ENCODE measurements around the gene TPGS1. TPM values are rescaled to one million over a fixed set of nuclear protein-coding genes. Genes with fewer than 3 reads are reported as not detected.

TPGS1 gene
- total RNA-seq, 1 donor from 2014 or later, result 18.0 TPM

- no peaks in the 10 kb centered on the region for H3K36me3 Mint-ChIP-seq (ENCODE audit: low read depth, unreplicated experiment)
- H3K27me3 Mint-ChIP-seq (ENCODE audit: unreplicated experiment), result peaks cover 1% of the 10 kb centered on the region
- no peaks in the 10 kb centered on the region for H3K9me3 Mint-ChIP-seq (ENCODE audit: unreplicated experiment)
- no peak overlapping the region for H3K27ac Mint-ChIP-seq (ENCODE audit: unreplicated experiment)
- no peak for TF ChIP-seq CTCF (IDR thresholded peaks at IDR 0.05; ENCODE audit: unreplicated experiment)
- H3K4me1 Mint-ChIP-seq (ENCODE audit: unreplicated experiment), result no peaks in the 10 kb centered on the region
- DNase-seq (ENCODE audit: low spot score), result no peak
- H3K4me3 Mint-ChIP-seq (ENCODE audit: unreplicated experiment), result no peak overlapping the region
Observed at GRCh38 chr19:472005-472858, 35.1 kb upstream of the TPGS1 start.

DNA sequence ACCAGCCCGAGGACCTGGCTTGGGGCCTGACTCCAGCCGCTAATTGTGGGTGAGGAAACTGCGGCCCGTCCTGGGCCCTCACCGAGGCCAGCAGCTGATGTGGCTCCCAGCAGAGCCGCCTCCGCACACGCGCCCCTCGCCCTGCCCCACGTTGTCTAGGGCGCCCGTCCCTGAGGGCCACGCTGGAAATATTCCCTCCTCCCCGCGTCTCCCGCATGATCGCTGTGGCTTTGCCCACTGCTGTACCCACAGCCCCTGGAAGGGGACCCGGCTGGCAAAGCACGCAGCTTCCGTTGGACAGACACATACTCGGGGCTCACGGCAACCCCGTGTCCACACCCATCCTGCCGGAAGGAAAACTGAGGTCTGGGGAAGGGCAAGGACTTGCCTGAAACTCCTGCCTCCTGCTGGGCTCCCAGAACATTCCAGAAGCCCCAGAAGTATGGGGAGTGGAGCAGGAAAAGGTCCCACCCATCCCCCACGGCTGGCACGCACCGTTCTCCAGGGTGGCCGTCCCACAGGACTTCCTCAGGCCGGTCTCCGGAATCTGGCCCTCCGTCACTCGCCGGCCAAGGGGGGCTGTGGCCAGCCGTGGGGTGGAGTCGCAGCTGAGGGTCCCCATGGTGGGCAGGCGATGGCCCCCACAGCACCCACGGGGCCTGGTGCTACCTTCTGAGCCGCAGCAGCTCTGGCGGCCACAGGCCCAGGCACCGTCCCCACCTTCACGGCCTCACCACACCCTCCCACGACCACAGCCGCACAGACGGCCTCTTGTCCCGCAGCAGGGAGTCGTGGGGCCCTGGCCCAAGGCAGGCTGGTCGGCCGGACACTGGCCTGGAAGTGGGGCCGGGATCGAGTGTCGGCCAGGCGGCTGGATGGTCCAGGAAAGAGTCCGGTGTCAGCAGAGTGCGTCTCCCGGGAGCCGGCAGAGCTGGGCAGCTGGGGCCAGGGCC is 32.9 kb upstream of the TPGS1 start:
- Mint-ChIP-seq H3K9me3 (ENCODE audit: unreplicated experiment) (no peaks in the 10 kb centered on the region), H3K27me3 (ENCODE audit: unreplicated experiment) (peaks cover 1% of the 10 kb centered on the region), H3K4me1 (ENCODE audit: unreplicated experiment) (no peaks in the 10 kb centered on the region), H3K4me3 (ENCODE audit: unreplicated experiment) (no peak overlapping the region), H3K36me3 (ENCODE audit: low read depth, unreplicated experiment) (no peaks in the 10 kb centered on the region), H3K27ac (ENCODE audit: unreplicated experiment) (no peak overlapping the region)
- TF ChIP-seq CTCF (IDR thresholded peaks at IDR 0.05; ENCODE audit: unreplicated experiment), result no peak
- no peak for DNase-seq (ENCODE audit: low spot score)

DNA sequence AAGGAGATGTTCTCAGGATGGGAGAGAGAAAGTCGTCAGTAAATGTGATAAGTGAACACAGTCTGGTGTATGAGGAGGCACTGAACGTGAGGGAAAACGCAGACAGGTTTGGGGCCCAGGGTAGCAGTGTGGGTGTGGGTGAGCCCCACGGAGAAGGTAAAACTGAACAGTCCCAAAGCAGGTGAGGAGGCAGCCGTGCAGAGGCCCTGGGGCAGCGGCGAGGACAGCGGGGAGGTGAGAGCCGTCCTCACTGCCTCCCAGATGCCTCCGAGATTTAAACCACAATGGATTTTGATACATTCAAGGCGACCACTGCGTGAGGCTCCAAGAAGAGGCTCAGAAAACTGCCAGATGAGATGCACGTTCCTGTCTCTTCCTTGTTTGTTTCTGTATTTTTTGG is 31.9 kb upstream of the TPGS1 start:
- H3K27ac Mint-ChIP-seq (ENCODE audit: unreplicated experiment), result no peak overlapping the region
- DNase-seq (ENCODE audit: low spot score), result no peak
- peaks cover under 1% of the 10 kb centered on the region for H3K4me1 Mint-ChIP-seq (ENCODE audit: unreplicated experiment)
- H3K9me3 Mint-ChIP-seq (ENCODE audit: unreplicated experiment), result peaks cover 8% of the 10 kb centered on the region
- no peak overlapping the region for H3K4me3 Mint-ChIP-seq (ENCODE audit: unreplicated experiment)
- peaks cover 7% of the 10 kb centered on the region for H3K36me3 Mint-ChIP-seq (ENCODE audit: low read depth, unreplicated experiment)
- H3K27me3 Mint-ChIP-seq (ENCODE audit: unreplicated experiment), result peaks cover 4% of the 10 kb centered on the region
- no peak for TF ChIP-seq CTCF (IDR thresholded peaks at IDR 0.05; ENCODE audit: unreplicated experiment)

DNA sequence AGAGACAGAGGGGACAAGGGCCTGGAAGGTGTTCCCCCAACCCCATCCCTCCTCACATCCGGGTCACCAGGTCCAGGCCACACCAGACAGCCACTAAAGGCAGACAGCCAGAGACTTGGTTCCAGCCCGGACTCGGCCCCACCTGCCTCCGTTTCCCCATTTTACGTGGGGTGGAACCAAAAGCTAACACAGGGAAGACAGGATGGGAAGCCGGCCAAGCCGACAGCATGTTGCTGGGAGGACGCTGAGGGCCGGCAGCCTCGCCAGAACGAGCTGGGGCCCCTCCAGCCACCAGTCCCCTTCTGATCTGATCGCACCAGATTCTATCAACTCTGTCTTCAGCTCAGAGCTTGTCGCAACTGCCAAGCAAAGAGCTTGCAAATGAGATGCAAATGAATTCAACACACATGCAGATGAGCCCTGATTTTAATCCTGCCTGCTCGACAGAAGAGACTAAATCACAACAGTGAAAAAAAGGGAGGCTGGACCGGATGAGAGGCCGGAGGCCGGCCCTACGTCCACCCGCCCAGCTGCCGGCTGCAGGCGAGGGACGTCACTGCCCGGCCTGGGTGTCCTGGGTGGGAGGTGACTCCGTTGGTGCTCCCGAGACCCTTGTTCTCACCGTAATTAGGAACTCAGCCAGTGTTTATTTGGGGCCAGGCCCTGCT is 28.9 kb upstream of the TPGS1 start:
- DNase-seq (ENCODE audit: low spot score), result no peak
- peaks cover 2% of the 10 kb centered on the region for H3K4me1 Mint-ChIP-seq (ENCODE audit: unreplicated experiment)
- no peak for TF ChIP-seq CTCF (IDR thresholded peaks at IDR 0.05; ENCODE audit: unreplicated experiment)
- no peak overlapping the region for H3K27ac Mint-ChIP-seq (ENCODE audit: unreplicated experiment)
- no peak overlapping the region for H3K4me3 Mint-ChIP-seq (ENCODE audit: unreplicated experiment)
- H3K9me3 Mint-ChIP-seq (ENCODE audit: unreplicated experiment), result peaks cover 17% of the 10 kb centered on the region
- peaks cover 12% of the 10 kb centered on the region for H3K36me3 Mint-ChIP-seq (ENCODE audit: low read depth, unreplicated experiment)
- H3K27me3 Mint-ChIP-seq (ENCODE audit: unreplicated experiment), result peaks cover 9% of the 10 kb centered on the region
